Measurements from ENCODE around the gene DLGAP3.
A peak's percentile ranks its signal among the peaks of the same experiment; 100 is the strongest.

The DLGAP3 gene

GRCh38 chr1:34863501-34863900 lies 65.9 kb downstream of the DLGAP3 start:
- Histone ChIP-seq H3K27me3 (no peaks in the 10 kb centered on the region), H3K9me3 (no peaks in the 10 kb centered on the region), H3K4me1 (peaks cover 0 to 26% (median 18%) of the 10 kb centered on the region in 4 donors), H3K36me3 (no peaks in the 10 kb centered on the region), H3K4me3 (no peak overlapping the region), H3K27ac (no peak overlapping the region)
- no peak for DNase-seq
- intact Hi-C loops (cut with DNase I; ENCODE audit: low total_unique reads): no loop called here
- TF ChIP-seq CTCF (IDR thresholded peaks at IDR 0.05): no peak

- H3K4me3 ChIP-seq: peak within 1 kb of the TSS; percentile 74 to 95
- intact Hi-C loops (cut with DNase I; ENCODE audit: low total_unique reads): no loop called here
- no peaks in the 10 kb centered on the region for H3K27me3 ChIP-seq
- H3K9me3 ChIP-seq: no peaks in the 10 kb centered on the region
- H3K36me3 ChIP-seq: peaks cover 12 to 15% (median 13%) of the 10 kb centered on the region in 3 donors
- TF ChIP-seq CTCF (IDR thresholded peaks at IDR 0.05): peak; percentile 77 to 87
- peaks cover 0 to 35% (median 28%) of the 10 kb centered on the region in 4 donors for H3K4me1 ChIP-seq
- peak within 1 kb of the TSS; percentile 80 to 93 for H3K27ac ChIP-seq
- DNase-seq: peak; percentile 93 to 96
Observed at GRCh38 chr1:34859446-34860200, 69.8 kb downstream of the DLGAP3 start, which contains the start of gene SMIM12. TSS of gene SMIM12 (minus strand) at chr1:34859749. CDS start at chr1:34855977, 3,772 bp downstream.

GRCh38 chr1:34858901-34859445 lies 70.5 kb downstream of the DLGAP3 start:
- peak overlapping the region; percentile 80 to 93 for H3K27ac ChIP-seq
- H3K4me1 ChIP-seq: peaks cover 0 to 39% (median 28%) of the 10 kb centered on the region in 4 donors
- peak; percentile 25 to 74 for DNase-seq
- no peak for TF ChIP-seq CTCF (IDR thresholded peaks at IDR 0.05)
- intact Hi-C loops (cut with DNase I; ENCODE audit: low total_unique reads): no loop called here
- H3K9me3 ChIP-seq: no peaks in the 10 kb centered on the region
- H3K36me3 ChIP-seq: peaks cover 16 to 22% (median 20%) of the 10 kb centered on the region in 3 donors
- H3K27me3 ChIP-seq: no peaks in the 10 kb centered on the region
- peak overlapping the region; percentile 74 to 95 for H3K4me3 ChIP-seq

GRCh38 chr1:34856697-34857096 lies 72.8 kb downstream of the DLGAP3 start:
- intact Hi-C loops (cut with DNase I; ENCODE audit: low total_unique reads): no loop called here
- H3K4me1 ChIP-seq: peaks cover 3 to 60% (median 38%) of the 10 kb centered on the region in 4 donors
- H3K4me3 ChIP-seq: no peak overlapping the region

GRCh38 chr1:34852677-34853217 lies 76.7 kb downstream of the DLGAP3 start:
- H3K4me1 ChIP-seq: peaks cover 3 to 77% (median 46%) of the 10 kb centered on the region in 4 donors
- no peaks in the 10 kb centered on the region for H3K9me3 ChIP-seq
- H3K27me3 ChIP-seq: no peaks in the 10 kb centered on the region
- peak overlapping the region; percentile 79 to 85 for H3K27ac ChIP-seq
- intact Hi-C loops (cut with DNase I; ENCODE audit: low total_unique reads): loop anchor here (2.0 kb wide), 1 partner anchor 66 kb away; no protein-coding TSS in a partner anchor
- no peak overlapping the region for H3K4me3 ChIP-seq
- TF ChIP-seq CTCF (IDR thresholded peaks at IDR 0.05): peak; percentile 99 to 100
- peaks cover 16 to 26% (median 20%) of the 10 kb centered on the region in 3 donors for H3K36me3 ChIP-seq
- DNase-seq: peak; percentile 90 to 98

More at GRCh38 chr1:34856697-34857096, 72.8 kb downstream of the DLGAP3 start:
- TF ChIP-seq CTCF (IDR thresholded peaks at IDR 0.05): no peak
- peaks cover 16 to 26% (median 20%) of the 10 kb centered on the region in 3 donors for H3K36me3 ChIP-seq
- no peaks in the 10 kb centered on the region for H3K27me3 ChIP-seq
- no peaks in the 10 kb centered on the region for H3K9me3 ChIP-seq
- no peak overlapping the region for H3K27ac ChIP-seq
- no peak for DNase-seq
